Measurements from ENCODE around the gene TMEM50B. TPM values are rescaled to one million over a fixed set of nuclear protein-coding genes. Genes with fewer than 3 reads are reported as not detected.
"Not testable (repeated sequence)": the region's sequence is repeated elsewhere in the genome, so short reads cannot be mapped to it uniquely, and the experiment has no call there.

The TMEM50B gene
- total RNA-seq, 1 donor from 2014 or later: 35.1 TPM

DNA sequence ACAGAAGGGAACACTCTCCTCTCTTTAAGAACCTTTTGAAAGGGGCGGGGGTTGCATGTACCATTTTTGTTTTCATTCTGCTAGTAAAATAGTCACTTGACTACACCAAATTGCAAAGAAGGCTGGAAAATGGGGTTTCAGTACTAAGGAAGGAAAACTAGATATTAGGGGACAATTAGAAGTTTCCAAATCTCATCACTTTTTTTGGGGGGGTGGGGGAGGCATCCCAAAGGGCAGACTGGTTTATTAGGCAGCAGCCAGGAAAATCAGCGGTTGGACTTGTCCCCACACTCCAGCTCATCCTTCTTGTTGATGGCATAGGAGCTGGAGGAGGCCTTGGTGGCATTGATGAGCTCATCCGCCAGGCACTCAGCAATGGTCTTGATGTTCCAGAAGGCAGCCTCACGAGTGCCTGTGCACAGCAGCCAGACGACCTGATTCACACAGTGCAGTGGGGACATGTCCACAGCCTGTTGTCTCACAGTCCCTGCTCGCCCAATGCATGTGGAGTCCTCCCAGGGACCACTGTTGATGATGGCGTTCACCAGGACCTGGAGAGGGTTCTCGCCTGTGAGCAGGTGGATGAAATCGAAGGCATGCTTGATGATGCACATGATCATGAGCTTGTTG lies 1.7 kb upstream of the TMEM50B start:
- intact Hi-C loops (cut with DNase I): no loop called here
- no peak for ATAC-seq
- DNase-seq (ENCODE audit: missing footprints): no peak

DNA sequence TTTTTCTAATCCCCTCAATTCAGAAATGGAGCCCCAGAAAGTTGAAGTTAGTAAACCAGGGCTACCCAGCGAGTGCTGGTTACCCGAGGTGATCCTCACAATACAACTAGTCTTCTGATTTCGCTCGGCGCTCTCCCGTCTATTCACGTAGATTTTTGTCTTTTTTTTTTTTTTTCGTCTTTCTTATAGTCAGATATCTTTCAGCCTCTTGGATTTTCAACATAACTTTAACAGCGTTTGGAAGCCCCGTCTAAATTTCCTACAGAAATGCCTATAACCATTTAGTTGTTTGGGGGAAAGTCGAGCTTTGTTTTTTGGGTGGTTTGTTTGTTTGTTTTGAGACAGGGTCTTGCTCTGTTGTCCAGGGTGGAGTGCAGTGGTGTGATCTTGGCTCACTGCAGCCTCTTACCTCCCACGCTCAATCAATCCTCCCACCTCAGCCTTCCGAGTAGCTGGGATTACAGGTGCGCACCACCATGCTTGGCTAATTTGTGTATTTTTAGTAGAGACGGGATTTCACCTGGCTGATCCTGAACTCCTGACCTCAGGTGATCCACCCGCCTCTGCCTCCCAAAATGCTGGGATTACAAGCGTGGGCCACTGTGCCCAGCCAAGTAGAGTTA lies 818 bp upstream of the TMEM50B start:
- intact Hi-C loops (cut with DNase I): loop anchor here (1.0 kb wide), 1 partner anchor 11 kb away; the partner anchor contains the start of gene DNAJC28
- DNase-seq (ENCODE audit: missing footprints) (no peak), ATAC-seq (no peak)

DNA sequence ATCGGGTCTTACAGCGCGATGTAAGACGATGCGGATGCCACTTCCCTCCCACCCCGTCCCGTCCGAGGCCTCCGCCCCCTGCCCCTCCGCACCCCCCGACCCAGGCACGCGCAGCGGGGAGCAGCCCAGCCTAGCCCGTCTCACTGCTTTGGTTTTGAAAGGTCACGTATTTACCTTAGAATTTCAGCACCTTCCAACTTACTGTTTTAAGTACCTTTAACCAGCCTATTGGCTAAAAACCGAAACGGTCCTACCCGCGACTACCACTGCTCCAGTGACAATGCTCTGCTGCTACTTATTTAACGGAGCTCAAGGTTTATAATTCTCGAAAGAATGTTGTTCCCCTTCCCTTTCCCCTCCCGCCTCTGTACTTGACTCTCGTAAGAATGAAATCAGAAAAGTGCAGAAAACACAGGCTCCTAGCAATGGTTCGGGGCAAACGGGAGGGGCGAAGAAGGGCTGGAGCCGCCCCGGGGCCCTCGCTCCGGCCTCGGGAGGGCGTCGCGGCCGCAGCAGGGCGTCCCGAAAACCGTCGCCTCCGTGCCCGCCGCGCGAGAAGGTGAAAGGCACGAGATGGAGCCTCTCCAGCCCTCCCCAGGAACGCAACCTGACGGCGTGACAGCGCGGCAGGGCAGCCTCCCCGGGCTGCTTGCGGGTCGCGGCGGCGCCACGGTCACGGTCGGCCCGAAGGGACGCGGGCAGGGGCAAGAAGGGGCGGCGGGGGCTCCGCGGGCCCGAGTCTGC lies 667 bp downstream of the TMEM50B start:
- intact Hi-C loops (cut with DNase I): loop anchor here (2.0 kb wide), 1 partner anchor 64 kb away; the partner anchor contains the start of genes GART and SON
- ATAC-seq (peak; percentile 4), DNase-seq (ENCODE audit: missing footprints) (no peak)

DNA sequence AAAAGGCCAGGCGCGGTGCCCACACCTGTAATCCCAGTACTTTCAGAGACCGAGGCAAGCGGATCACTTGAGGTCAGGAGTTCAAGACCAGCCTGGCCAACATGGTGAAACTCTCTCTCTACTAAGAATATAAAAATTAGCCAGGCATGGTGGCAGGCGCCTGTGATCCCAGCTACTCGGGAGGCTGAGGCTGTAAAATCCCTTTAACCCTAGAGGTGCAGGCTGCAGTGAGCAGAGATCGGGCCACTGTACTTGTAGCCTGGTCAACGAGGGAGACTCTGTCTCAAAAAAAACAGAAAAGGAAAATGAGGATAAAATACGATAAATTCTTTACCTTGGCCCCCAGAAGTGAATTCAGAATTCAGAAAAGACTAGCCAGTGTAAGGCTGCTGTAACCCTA lies 1.6 kb downstream of the TMEM50B start:
- ATAC-seq: no peak
- DNase-seq (ENCODE audit: missing footprints): no peak
- intact Hi-C loops (cut with DNase I): loop anchor here (2.0 kb wide), 1 partner anchor 65 kb away; the partner anchor contains the start of genes GART and SON

DNA sequence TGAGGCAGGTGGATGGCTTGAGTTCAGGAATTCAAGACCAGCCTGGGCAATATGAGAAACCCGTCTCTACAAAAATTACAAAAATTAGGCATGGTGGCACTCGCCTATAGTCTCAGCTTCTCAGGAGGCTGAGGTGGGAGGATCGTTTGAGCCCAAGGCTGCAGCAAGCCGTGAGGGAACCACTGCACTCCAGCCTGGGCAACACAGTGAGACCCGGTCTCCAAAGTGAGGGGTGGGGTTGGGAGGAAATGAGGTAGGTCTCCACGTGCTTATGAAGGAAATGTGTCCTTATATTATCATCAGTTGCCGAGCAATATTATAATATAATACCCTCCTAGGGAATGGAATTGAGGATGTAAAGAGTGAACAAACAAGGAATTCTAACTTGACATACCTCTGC lies 2.7 kb downstream of the TMEM50B start:
- no peak for ATAC-seq
- DNase-seq (ENCODE audit: missing footprints): no peak
- intact Hi-C loops (cut with DNase I): no loop called here

DNA sequence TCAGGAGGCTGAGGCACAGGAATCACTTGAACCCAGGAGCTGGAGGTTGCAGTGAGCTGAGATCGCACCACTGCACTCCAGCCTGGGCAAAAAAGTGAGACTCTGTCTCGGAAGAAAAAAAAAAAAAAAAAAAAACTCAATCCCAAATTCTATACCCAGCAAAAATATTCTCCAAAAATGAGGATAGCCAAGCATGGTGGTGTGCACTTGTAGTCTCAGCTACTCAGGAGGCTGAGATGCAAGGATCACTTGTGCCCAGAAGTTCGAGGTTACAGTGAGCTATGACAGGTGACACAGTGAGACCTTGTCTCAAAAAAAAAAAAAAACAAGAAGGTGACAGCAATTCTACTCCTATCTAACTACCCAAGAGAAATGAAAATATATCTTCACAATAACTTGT lies 6.4 kb downstream of the TMEM50B start:
- intact Hi-C loops (cut with DNase I): no loop called here
- ATAC-seq (no peak), DNase-seq (ENCODE audit: missing footprints) (no peak)

DNA sequence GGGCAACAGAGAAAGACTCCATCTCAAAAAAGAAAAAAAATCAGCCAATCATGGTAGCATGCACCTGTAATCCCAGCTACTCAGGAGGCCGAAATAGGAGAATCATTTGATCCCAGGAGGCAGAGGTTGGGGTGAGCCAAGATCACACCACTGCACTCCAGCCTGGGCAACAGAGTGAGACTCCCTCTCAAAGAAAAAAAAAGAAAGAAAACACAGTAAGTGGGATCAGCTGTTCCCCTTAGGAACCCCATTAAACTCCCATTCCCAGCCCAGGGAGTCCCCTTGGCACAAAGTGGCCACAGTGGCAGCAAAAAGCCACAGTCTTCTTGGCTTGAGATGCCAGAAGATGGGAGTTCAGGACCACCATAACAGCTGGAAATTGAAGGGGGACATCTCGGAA lies 9.1 kb downstream of the TMEM50B start:
- ATAC-seq (no peak), DNase-seq (ENCODE audit: missing footprints) (no peak)
- intact Hi-C loops (cut with DNase I): no loop called here

DNA sequence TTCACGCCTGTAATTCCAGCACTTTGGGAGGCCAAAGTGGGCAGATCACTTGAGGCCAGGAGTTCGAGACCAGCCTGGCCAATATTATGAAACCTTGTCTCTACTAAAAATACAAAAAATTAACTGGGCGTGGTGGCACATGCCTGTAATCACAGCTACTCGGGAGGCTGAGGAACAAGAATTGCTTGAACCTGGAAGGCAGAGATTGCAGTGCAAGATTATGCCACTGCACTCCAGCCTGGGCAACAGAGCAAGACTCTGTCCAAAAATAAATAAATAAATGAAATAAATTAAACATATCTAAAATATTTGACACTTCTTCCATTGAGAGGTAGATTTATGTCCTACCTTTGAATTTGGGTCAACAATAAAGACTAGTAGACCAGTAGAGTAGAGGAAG lies 10.6 kb downstream of the TMEM50B start:
- ATAC-seq; DNase-seq (ENCODE audit: missing footprints); intact Hi-C loops (cut with DNase I): not testable (repeated sequence)

DNA sequence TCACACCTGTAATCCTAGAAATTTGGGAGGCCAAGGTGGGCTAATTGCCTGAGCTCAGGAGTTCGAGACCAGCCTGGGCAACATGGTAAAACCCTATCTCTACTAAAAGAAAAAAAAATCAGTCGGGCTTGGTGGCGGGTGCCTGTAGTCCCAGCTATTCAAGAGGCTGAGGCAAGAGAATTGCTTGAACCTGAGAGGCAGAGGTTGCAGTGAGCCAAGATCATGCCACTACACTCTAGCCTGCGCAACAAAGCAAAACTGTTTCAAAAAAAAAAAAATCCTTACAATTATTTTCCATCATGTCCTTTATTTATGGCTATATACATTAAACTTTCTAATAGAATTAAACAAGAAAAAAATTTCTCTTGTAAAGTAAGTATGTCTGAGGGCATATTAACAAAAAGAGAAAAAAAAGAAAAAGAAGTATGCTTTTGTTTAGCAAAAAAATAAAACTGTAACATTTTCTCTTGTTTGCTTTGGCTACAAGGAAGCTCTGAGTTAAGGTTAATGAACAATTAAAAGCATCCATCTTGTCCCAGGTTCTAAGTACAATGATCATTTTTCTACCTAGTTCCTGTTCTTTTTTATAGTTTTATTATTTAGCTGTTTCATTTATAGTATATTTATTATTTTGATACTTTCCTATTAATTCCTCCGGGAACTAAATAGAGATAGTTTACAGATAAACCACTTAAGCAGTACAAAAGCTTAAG lies 18.1 kb downstream of the TMEM50B start:
- no peak for ATAC-seq
- DNase-seq (ENCODE audit: missing footprints): no peak
- intact Hi-C loops (cut with DNase I): no loop called here

DNA sequence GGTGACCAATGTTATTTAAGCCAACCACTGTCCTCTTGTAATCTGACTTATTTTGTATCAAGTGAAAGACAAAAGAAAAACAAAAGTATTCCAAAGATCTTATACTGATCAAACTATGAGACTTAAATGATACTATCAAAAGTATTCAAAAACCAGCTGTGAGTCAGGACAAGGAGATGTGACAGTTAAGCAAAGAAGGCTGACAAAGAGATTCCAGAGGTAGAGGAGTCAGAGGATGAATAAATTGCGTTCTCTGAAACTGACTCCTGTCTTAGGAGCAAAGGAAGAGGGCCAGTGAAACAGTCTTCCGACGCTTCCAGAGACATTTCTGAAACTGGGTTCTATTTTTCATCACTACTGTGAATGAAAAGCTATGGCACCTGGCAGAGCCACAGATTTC lies 20.9 kb downstream of the TMEM50B start:
- ATAC-seq (no peak), DNase-seq (ENCODE audit: missing footprints) (no peak)
- intact Hi-C loops (cut with DNase I): no loop called here

DNA sequence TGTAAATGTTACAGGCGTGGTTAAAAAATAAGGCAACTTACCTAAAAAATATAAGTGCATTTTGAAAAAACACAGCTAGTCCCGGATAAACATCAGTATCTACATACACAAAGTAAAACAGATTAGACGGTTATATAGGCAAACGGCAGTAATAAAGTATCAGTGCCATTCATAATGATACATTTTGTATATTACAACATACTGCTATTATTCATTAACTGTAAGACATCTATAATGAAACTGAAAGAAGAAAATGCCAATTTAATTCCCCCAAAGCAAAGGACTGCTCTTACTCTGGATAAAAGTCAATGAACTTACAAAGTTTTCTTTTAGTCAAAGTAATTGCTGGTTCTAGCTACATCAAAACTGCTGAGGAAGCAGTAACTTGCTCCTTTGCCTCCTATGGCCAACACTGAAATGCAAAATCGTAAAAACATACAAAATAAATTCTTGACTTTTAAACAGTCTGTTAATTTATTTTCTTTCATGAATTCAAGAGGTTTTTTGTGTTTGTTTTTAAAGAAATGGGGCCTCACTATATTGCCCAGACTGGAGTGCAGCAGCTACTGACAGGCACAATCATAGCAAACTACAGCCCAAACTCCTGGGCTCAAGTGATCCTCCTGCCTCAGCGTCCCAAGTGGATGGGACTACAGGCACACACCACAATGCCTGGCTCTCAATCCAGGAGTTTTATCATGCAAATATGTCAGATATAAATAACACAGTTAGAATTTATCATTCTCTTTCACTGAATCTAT lies 23.9 kb downstream of the TMEM50B start:
- no peak for ATAC-seq
- intact Hi-C loops (cut with DNase I): no loop called here

DNA sequence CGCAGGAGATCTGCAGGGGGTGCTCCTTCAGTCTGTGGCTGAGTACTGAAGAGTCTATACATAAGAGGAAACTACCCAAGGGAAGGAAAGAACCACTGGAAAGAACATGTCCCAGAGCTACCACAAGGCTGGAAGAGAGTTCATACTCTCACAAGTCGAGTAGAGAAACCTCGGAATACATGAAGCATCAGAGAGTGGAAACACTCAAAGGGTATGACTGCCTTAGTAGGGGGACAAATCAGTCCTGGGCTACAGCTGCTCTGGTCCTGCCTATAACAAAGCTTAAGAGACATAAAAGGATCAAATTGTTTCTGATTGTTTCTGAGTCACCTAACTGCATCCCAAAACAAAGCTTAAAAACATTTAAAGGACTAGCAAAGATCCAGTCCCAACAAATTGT lies 27.4 kb downstream of the TMEM50B start:
- intact Hi-C loops (cut with DNase I): no loop called here
- DNase-seq (ENCODE audit: missing footprints) (no peak), ATAC-seq (no peak)

More for the DNA sequence above, 23.9 kb downstream of the TMEM50B start:
- DNase-seq (ENCODE audit: missing footprints): no peak

DNA sequence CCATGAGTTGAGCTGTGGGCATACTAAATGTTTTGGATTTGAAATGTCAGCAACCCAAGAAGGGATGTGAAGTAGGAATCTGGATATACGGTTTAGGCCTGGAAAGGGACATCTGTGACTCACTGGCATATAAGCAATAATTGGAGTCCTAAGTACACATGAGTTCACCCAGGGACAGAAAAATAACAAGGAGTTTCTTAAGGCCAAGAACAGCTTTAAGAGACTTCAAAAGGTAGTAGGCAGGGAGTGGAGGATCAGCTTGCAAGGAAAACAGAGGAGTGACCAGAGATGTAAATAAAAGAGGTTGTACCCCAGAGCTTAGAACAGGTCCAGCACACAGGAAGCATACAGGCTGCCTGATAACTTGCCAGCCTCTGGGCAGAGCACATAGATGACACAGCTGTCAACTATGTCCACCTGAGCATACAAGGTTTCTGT lies 28.1 kb downstream of the TMEM50B start:
- intact Hi-C loops (cut with DNase I): no loop called here
- no peak for ATAC-seq
- DNase-seq (ENCODE audit: missing footprints): no peak

DNA sequence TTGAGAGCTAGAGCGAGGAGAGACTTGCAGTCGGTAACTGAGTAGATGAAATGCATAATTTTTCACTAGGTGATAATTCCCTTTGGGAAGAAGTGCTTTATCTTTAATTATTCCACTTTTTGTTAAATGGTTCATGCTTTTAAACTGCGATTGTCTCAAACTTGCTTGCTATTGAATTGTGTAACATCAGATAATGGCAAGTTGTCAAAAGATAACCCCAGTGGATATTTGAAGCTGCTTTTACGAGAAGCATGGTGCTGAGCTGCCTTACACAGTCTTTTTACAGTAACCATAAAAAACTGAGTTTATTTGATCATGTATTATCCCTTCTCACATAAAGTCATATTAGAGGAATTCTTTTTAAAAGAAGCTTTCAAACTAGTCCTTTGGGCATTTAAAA lies 30.2 kb downstream of the TMEM50B start:
- intact Hi-C loops (cut with DNase I): no loop called here
- DNase-seq (ENCODE audit: missing footprints) (no peak), ATAC-seq (no peak)

DNA sequence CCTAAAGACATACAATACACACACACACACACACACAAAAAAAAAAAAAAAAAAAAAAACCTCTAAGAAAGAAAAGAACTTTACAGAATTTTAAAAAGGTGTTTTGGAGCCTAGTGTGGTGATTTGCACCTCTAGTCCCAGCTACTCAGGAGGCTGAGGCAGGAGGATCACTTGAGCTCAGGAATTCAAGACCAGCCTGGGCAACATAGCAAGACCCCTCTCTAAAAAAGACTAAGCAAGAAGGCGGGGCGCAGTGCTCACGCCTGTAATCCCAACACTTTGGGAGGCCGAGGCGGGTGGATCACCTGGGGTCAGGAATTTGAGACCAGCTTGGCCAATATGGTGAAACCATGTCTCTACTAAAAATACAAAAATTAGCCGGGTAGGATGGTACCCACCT lies 33.2 kb downstream of the TMEM50B start:
- DNase-seq (ENCODE audit: missing footprints); ATAC-seq; intact Hi-C loops (cut with DNase I): not testable (repeated sequence)

DNA sequence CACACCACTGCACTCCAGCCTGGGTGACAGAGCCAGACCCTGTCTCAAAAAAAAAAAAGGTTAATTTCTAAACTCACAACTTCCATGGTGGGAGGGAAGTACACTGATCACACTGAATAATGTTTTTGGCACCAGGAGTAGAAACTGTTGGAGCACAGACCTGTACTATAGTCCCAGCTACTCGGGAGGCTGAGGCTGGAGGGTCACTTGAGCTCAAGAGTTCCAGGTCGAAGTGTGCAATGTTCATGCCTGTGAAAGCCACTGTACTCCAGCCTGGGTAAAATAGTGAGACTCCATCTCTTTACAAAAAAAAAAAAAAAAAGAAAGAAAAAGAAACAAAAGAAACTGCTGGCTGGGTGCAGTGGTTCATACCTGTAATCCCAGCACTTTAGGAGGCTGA lies 35.3 kb downstream of the TMEM50B start:
- ATAC-seq (no peak), DNase-seq (ENCODE audit: missing footprints) (no peak)

DNA sequence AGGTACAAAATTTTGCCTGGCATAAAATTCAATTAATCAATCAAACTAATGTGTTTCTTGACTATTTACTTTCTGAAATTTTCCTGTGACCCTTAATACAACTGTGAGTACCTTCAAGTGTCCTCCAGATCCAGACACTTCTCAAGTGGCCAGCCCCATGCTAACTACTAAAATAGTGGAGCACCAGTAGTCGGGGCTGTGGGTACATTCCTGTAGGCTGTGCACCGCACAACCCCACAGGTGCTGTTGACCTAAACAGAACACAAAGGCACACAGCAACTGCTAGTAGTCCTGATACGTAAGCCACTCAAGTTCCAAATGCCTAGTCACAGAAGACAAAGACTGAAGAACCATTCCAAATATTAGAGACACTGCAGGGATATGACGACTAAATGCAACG lies 36.6 kb downstream of the TMEM50B start:
- DNase-seq (ENCODE audit: missing footprints) (no peak), ATAC-seq (peak; percentile 37)
- intact Hi-C loops (cut with DNase I): no loop called here

More for the DNA sequence above, 35.3 kb downstream of the TMEM50B start:
- intact Hi-C loops (cut with DNase I): no loop called here

All from Right ventricle myocardium inferior (tissue), 1 donor.